H9 (cell line): Measurements from ENCODE around the gene DAB2IP. TPM values are rescaled to one million over a fixed set of nuclear protein-coding genes. Genes with fewer than 3 reads are reported as not detected.
A peak's percentile ranks its signal among the peaks of the same experiment; 100 is the strongest.

Experiments
- DNase-seq: peaks from one replicate; pipeline ENCODE4 v3.0.0-alpha.2; 2017
- H2AFZ ChIP-seq: one replicate; pipeline ENCODE4 v1.6.1; 2013; ENCODE audit warnings: mild to moderate bottlenecking, low read length, control low read depth, moderate library complexity
- H2AK5ac ChIP-seq: 2 replicates; pipeline ENCODE4 v1.6.1; 2013; ENCODE audit warnings: low read length, control low read depth, mixed read lengths; ENCODE audit not compliant: insufficient read length
- H2BK120ac ChIP-seq: one replicate; pipeline ENCODE4 v1.6.1; 2013; ENCODE audit warnings: low read depth, mild to moderate bottlenecking, low read length, control low read depth, inconsistent platforms; ENCODE audit not compliant: poor library complexity, severe bottlenecking
- H2BK12ac ChIP-seq: 2 replicates; pipeline ENCODE4 v1.6.1; 2013; ENCODE audit warnings: low read length, control low read depth, mixed read lengths, low read depth; ENCODE audit not compliant: insufficient read length
- H2BK15ac ChIP-seq: 2 replicates; pipeline ENCODE4 v1.6.1; 2013; ENCODE audit warnings: low read depth, low read length, control low read depth
- H2BK20ac ChIP-seq: one replicate; pipeline ENCODE4 v1.6.1; 2013; ENCODE audit warnings: low read depth, mild to moderate bottlenecking, low read length, control low read depth, inconsistent platforms; ENCODE audit not compliant: poor library complexity, severe bottlenecking
- H2BK5ac ChIP-seq: 2 replicates; pipeline ENCODE4 v1.6.1; 2013; ENCODE audit warnings: low read length, control low read depth, mixed read lengths; ENCODE audit not compliant: insufficient read length
- H3K14ac ChIP-seq: 2 replicates; pipeline ENCODE4 v1.6.1; 2013; ENCODE audit warnings: low read length, control low read depth; ENCODE audit not compliant: insufficient read depth
- H3K18ac ChIP-seq: 2 replicates; pipeline ENCODE4 v1.6.1; 2013; ENCODE audit warnings: low read depth, mild to moderate bottlenecking, mixed read lengths, low read length, control low read depth; ENCODE audit not compliant: insufficient read length
- H3K23ac ChIP-seq: 2 replicates; pipeline ENCODE4 v1.6.1; 2013; ENCODE audit warnings: low read length, control low read depth, mixed read lengths, low read depth; ENCODE audit not compliant: insufficient read length
- H3K23me2 ChIP-seq: 2 replicates; pipeline ENCODE4 v1.6.1; 2013; ENCODE audit warnings: low read depth, mild to moderate bottlenecking, mixed read lengths, low read length, control low read depth; ENCODE audit not compliant: insufficient read length, poor library complexity, severe bottlenecking
- H3K27ac ChIP-seq: 2 replicates; pipeline ENCODE4 v1.5.1; 2013; ENCODE audit warnings: low read length, control low read depth, mixed read lengths, low read depth; ENCODE audit not compliant: insufficient read length
- H3K27me3 ChIP-seq: 2 replicates; pipeline ENCODE4 v1.6.1; 2013; ENCODE audit warnings: low read length, control low read depth, inconsistent platforms; ENCODE audit not compliant: insufficient read depth
- H3K4ac ChIP-seq: 2 replicates; pipeline ENCODE4 v1.6.1; 2013; ENCODE audit warnings: low read depth, mild to moderate bottlenecking, control low read depth, inconsistent platforms, low read length, moderate library complexity
- H3K4me1 ChIP-seq: 2 replicates; pipeline ENCODE4 v1.6.1; 2013; ENCODE audit warnings: low read length, control low read depth, inconsistent platforms; ENCODE audit not compliant: insufficient read depth
- H3K4me2 ChIP-seq: 2 replicates; pipeline ENCODE4 v1.6.1; 2013; ENCODE audit warnings: low read length, control low read depth, mixed read lengths; ENCODE audit not compliant: insufficient read length, insufficient read depth
- H3K56ac ChIP-seq: 2 replicates; pipeline ENCODE4 v1.6.1; 2013; ENCODE audit warnings: low read depth, mild to moderate bottlenecking, mixed read lengths, low read length, control low read depth; ENCODE audit not compliant: insufficient read length
- H3K79me1 ChIP-seq: 2 replicates; pipeline ENCODE4 v1.6.1; 2013; ENCODE audit warnings: low read depth, mild to moderate bottlenecking, moderate library complexity, low read length, control low read depth, inconsistent platforms; ENCODE audit not compliant: insufficient read depth, poor library complexity, severe bottlenecking
- H3K79me2 ChIP-seq: 2 replicates; pipeline ENCODE4 v1.6.1; 2013; ENCODE audit warnings: low read length, control low read depth, inconsistent platforms; ENCODE audit not compliant: insufficient read depth
- H3K9ac ChIP-seq: 2 replicates; pipeline ENCODE4 v1.6.1; 2013; ENCODE audit warnings: low read length, control low read depth, mixed read lengths; ENCODE audit not compliant: insufficient read length; ENCODE audit errors: extremely low read depth
- H3K9me3 ChIP-seq: one replicate; pipeline ENCODE4 v1.6.1; 2013; ENCODE audit warnings: low read depth, low read length, inconsistent platforms; ENCODE audit not compliant: control insufficient read depth
- H3T11ph ChIP-seq: one replicate; pipeline ENCODE4 v1.6.1; 2013; ENCODE audit warnings: mild to moderate bottlenecking, low read length, control low read depth, inconsistent platforms
- H4K20me1 ChIP-seq: one replicate; pipeline ENCODE4 v1.6.1; 2013; ENCODE audit not compliant: control insufficient read depth, insufficient read length, insufficient read depth
- H4K5ac ChIP-seq: 2 replicates; pipeline ENCODE4 v1.6.1; 2013; ENCODE audit warnings: low read depth, mild to moderate bottlenecking, mixed read lengths, low read length, control low read depth; ENCODE audit not compliant: insufficient read length
- H4K8ac ChIP-seq: replicated peaks from 2 replicates; pipeline ENCODE4 v1.6.1; 2013; ENCODE audit warnings: low read length, control low read depth, mixed read lengths, low read depth; ENCODE audit not compliant: insufficient read length
- H4K91ac ChIP-seq: 2 replicates; pipeline ENCODE4 v1.6.1; 2013; ENCODE audit warnings: low read depth, mild to moderate bottlenecking, moderate library complexity, mixed read lengths, low read length, control low read depth; ENCODE audit not compliant: insufficient read length
- H3K27ac Mint-ChIP-seq, 3 experiments: 2 replicates in 2 of 3; 3 replicates in 1 of 3; pipeline ENCODE4 v1.8.0; 2020 to 2021; ENCODE audit warnings: mixed read lengths in 3 of 3, mild to moderate bottlenecking in 1 of 3, moderate library complexity in 1 of 3
- H3K27me3 Mint-ChIP-seq: 2 replicates; pipeline ENCODE4 v1.8.0; 2021; ENCODE audit warnings: low read depth, mild to moderate bottlenecking, moderate library complexity, mixed read lengths
- H3K36me3 Mint-ChIP-seq, 3 experiments: 2 replicates in 2 of 3; 3 replicates in 1 of 3; pipeline ENCODE4 v1.8.0; 2020 to 2021; ENCODE audit warnings: low read depth in 3 of 3, mixed read lengths in 3 of 3; ENCODE audit not compliant: insufficient read depth in 1 of 3
- H3K4me1 Mint-ChIP-seq, 2 experiments: 2 replicates each; pipeline ENCODE4 v1.8.0; 2020; ENCODE audit warnings: mixed read lengths in 2 of 2
- H3K4me3 Mint-ChIP-seq, 2 experiments: 2 replicates in 1 of 2; 3 replicates in 1 of 2; pipeline ENCODE4 v1.8.0; 2020 to 2021; ENCODE audit warnings: mild to moderate bottlenecking in 2 of 2, mixed read lengths in 2 of 2, moderate library complexity in 1 of 2
- H3K9me3 Mint-ChIP-seq, 2 experiments: 2 replicates in 1 of 2; 3 replicates in 1 of 2; pipeline ENCODE4 v1.8.0; 2020; ENCODE audit warnings: mild to moderate bottlenecking in 2 of 2, mixed read lengths in 2 of 2, moderate library complexity in 1 of 2
- WGBS: extraction: QIAGEN DNeasy Blood & Tissue Kit; methylation state at CpG from one replicate; pipeline ENCODE4 v1.1.7; 2013; ENCODE audit warnings: missing lambda C conversion rate, low lambda C conversion rate, mixed read lengths; ENCODE audit not compliant: insufficient read length; ENCODE audit errors: extremely low coverage; 5-methylcytosine and 5-hydroxymethylcytosine counted together
- total RNA-seq: library from RNA; stranded (reverse); gene quantifications from 2 replicates; pipeline ENCODE4 v1.2.1, GENCODE V29; 2021
- TF ChIP-seq, protein P1 (sequence below): fragments of 200-600 bp; sonication (generic); conservative IDR thresholded peaks from 3 replicates; pipeline ENCODE4 v1.8.0; 2021; ENCODE audit warnings: antibody characterized with exemption, mild to moderate bottlenecking

Gene DAB2IP
- total RNA-seq, 1 experiment from 2014 or later = 22.6 TPM

DNA sequence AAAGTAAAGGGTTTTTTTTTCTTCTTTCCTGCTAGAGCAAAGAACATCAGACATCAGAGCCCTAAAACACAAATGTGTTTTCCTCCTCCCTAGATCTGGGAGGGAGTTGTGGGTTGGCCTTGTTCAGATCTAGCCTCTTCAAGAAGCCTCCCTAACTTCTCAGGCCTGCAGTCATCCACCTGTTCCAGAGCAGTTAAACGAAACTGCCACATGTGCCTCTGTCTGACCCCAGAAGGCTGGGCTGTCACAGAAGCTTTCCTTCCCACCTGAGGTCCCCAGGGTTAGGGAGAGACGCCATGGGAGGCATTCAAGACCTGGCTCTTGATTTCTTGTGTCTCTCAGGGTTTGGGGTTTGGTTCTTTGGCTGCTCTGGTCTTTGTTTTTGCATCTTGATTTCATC lies 87.0 kb downstream of the DAB2IP start:
- H3K14ac ChIP-seq = no peak overlapping the region
- H2BK12ac ChIP-seq = no peak overlapping the region
- H3K9ac ChIP-seq = no peak overlapping the region
- no peak overlapping the region for H3K56ac ChIP-seq
- no peak overlapping the region for H3K4me3 Mint-ChIP-seq
- peaks cover 4% of the 10 kb centered on the region for H3K79me1 ChIP-seq
- no peaks in the 10 kb centered on the region for H3K9me3 Mint-ChIP-seq
- peak overlapping the region in 1 of 3 experiments; percentile 10; a peak in 1 of 7 replicates for H3K27ac Mint-ChIP-seq
- H2AFZ ChIP-seq = no peak overlapping the region
- H3K23ac ChIP-seq = no peak overlapping the region
- no peak overlapping the region for H2BK15ac ChIP-seq
- H2AK5ac ChIP-seq = no peak overlapping the region
- H3K4ac ChIP-seq = no peak overlapping the region
- H3K27me3 Mint-ChIP-seq = peaks cover 8% of the 10 kb centered on the region
- no peak overlapping the region for H3K27ac ChIP-seq
- H4K5ac ChIP-seq = no peak overlapping the region
- no peak overlapping the region for H3K4me2 ChIP-seq
- DNase-seq = no peak
- H2BK5ac ChIP-seq = no peak overlapping the region
- H3K4me1 Mint-ChIP-seq = peaks cover 71 to 81% of the 10 kb centered on the region in 2 experiments
- no peaks in the 10 kb centered on the region; a peak in 1 of 7 replicates for H3K36me3 Mint-ChIP-seq
- no peaks in the 10 kb centered on the region for H3K27me3 ChIP-seq
- no CpG with 5 or more reads among the region's 2 CpGs for WGBS
- no peaks in the 10 kb centered on the region for H4K20me1 ChIP-seq
- H3K9me3 ChIP-seq = no peaks in the 10 kb centered on the region
- no peak overlapping the region for H2BK120ac ChIP-seq
- H3K4me1 ChIP-seq = peaks cover 27% of the 10 kb centered on the region; the same call in 1 of the 2 replicates
- no peak overlapping the region for H4K91ac ChIP-seq
- H3T11ph ChIP-seq = no peak overlapping the region
- H3K79me2 ChIP-seq = no peaks in the 10 kb centered on the region
- peaks cover 10% of the 10 kb centered on the region for H3K23me2 ChIP-seq
- TF ChIP-seq, protein P1, sequence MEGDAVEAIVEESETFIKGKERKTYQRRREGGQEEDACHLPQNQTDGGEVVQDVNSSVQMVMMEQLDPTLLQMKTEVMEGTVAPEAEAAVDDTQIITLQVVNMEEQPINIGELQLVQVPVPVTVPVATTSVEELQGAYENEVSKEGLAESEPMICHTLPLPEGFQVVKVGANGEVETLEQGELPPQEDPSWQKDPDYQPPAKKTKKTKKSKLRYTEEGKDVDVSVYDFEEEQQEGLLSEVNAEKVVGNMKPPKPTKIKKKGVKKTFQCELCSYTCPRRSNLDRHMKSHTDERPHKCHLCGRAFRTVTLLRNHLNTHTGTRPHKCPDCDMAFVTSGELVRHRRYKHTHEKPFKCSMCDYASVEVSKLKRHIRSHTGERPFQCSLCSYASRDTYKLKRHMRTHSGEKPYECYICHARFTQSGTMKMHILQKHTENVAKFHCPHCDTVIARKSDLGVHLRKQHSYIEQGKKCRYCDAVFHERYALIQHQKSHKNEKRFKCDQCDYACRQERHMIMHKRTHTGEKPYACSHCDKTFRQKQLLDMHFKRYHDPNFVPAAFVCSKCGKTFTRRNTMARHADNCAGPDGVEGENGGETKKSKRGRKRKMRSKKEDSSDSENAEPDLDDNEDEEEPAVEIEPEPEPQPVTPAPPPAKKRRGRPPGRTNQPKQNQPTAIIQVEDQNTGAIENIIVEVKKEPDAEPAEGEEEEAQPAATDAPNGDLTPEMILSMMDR = no peak
- H4K8ac ChIP-seq = no peak overlapping the region
- H3K18ac ChIP-seq = no peak overlapping the region
- no peak overlapping the region for H2BK20ac ChIP-seq
